HCT116 (cell line): ENCODE results near the gene TTC32. TPM values are rescaled to one million over a fixed set of nuclear protein-coding genes. Genes with fewer than 3 reads are reported as not detected.

Source experiments
- ATAC-seq: fragments of 200-7000 bp; cut with Tn5 transposase; 2 replicates; pipeline ENCODE4 v1.9.1; 2020; ENCODE audit warnings: mild to moderate bottlenecking, moderate library complexity
- BruUV-seq: library from RNA; stranded (reverse); fragments of 400-500 nt; replicated peaks from 2 replicates; lab custom pipeline; 2021; lab: Mats Ljungman, UMichigan
- CTCF ChIA-PET: fragments of 300-600 bp; sonication (Branson Sonifier 250); formaldehyde crosslinking; loops from one replicate; lab custom pipeline; 2021; ENCODE audit warnings: antibody characterized with exemption; lab: Charles Lee
- POLR2A ChIA-PET: fragments of 300-600, 350-600 bp; sonication (Branson Sonifier 250); formaldehyde crosslinking; loops from one replicate; lab custom pipeline; 2021; ENCODE audit warnings: antibody characterized with exemption; lab: Charles Lee
- RAD21 ChIA-PET, 2 experiments: fragments of 300-600 bp; sonication (Branson Sonifier 250); formaldehyde crosslinking; loops; one replicate each; lab custom pipeline; 2023; ENCODE audit warnings: low total read pairs in 2 of 2; ENCODE audit not compliant: uncharacterized antibody in 2 of 2, unreplicated experiment in 2 of 2, low non-redundant PET in 1 of 2; lab: Charles Lee
- DNase-seq: peaks from one replicate; pipeline ENCODE4 v3.0.0-alpha.2; 2010; ENCODE audit warnings: low read depth, low spot score
- H2AFZ ChIP-seq: fragments of 200-600 bp; shearing (Covaris generic), sonication (generic); 2 replicates; pipeline ENCODE4 v1.6.1; 2017; ENCODE audit warnings: low read depth, mixed run types, mixed read lengths, antibody characterized with exemption, low read length; ENCODE audit not compliant: poor library complexity, severe bottlenecking
- H3K27ac ChIP-seq: 2 replicates; pipeline ENCODE4 v1.5.1; 2012; ENCODE audit warnings: low read depth, low read length
- H3K27me3 ChIP-seq: fragments of 200-600 bp; sonication (generic); 2 replicates; pipeline ENCODE4 v1.6.1; 2016; ENCODE audit warnings: mixed run types, low read length, mixed read lengths; ENCODE audit not compliant: insufficient read depth
- H3K36me3 ChIP-seq, 2 experiments: fragments of 200-500 bp in 1 of 2; fragments of 200-600 bp in 1 of 2; sonication (Bioruptor generic) in 1 of 2; sonication (generic) in 1 of 2; 2 replicates each; pipeline versions ENCODE4 v1.5.1 to v1.6.1; 2014 to 2016; ENCODE audit warnings: low read length in 2 of 2, inconsistent platforms in 1 of 2, mixed read lengths in 1 of 2, mixed run types in 1 of 2; ENCODE audit not compliant: insufficient read depth in 2 of 2, control insufficient read depth in 1 of 2
- H3K4me1 ChIP-seq, 2 experiments: fragments of 200-600 bp in 1 of 2; sonication (generic) in 1 of 2; 2 replicates each; pipeline versions ENCODE4 v1.5.1 to v1.6.1; 2012 to 2017; ENCODE audit warnings: low read length in 2 of 2, inconsistent platforms in 1 of 2, mild to moderate bottlenecking in 1 of 2, mixed read lengths in 1 of 2, mixed run types in 1 of 2, moderate library complexity in 1 of 2; ENCODE audit not compliant: insufficient read depth in 2 of 2, control insufficient read depth in 1 of 2
- H3K4me2 ChIP-seq: fragments of 200-600 bp; sonication (generic); 2 replicates; pipeline ENCODE4 v1.6.1; 2017; ENCODE audit warnings: mixed run types, low read length, mixed read lengths
- H3K4me3 ChIP-seq, 2 experiments: fragments of 200-600 bp in 1 of 2; sonication (generic) in 1 of 2; replicated peaks in 1 of 2; 2 replicates each; pipeline ENCODE4 v1.5.1; 2011 to 2016; ENCODE audit warnings: low read length in 2 of 2, control low read depth in 1 of 2, low read depth in 1 of 2, mild to moderate bottlenecking in 1 of 2, mixed read lengths in 1 of 2, mixed run types in 1 of 2
- H3K79me2 ChIP-seq: fragments of 200-600 bp; sonication (generic); 2 replicates; pipeline ENCODE4 v1.6.1; 2017; ENCODE audit warnings: mild to moderate bottlenecking, mixed run types, low read length, moderate library complexity, mixed read lengths; ENCODE audit not compliant: insufficient read depth
- H3K9ac ChIP-seq: fragments of 200-600 bp; sonication (generic); 2 replicates; pipeline ENCODE4 v1.6.1; 2016; ENCODE audit warnings: low read length, mixed read lengths
- H3K9me2 ChIP-seq: fragments of 200-600 bp; sonication (generic), shearing (Covaris generic); 2 replicates; pipeline ENCODE4 v1.6.1; 2017; ENCODE audit warnings: mixed run types, mild to moderate bottlenecking, moderate library complexity; ENCODE audit not compliant: insufficient read depth
- H3K9me3 ChIP-seq, 2 experiments: fragments of 200-500 bp in 1 of 2; fragments of 200-600 bp in 1 of 2; sonication (Bioruptor generic) in 1 of 2; sonication (generic) in 1 of 2; 2 replicates each; pipeline ENCODE4 v1.6.1; 2014 to 2017; ENCODE audit warnings: low read length in 2 of 2, mixed read lengths in 2 of 2, inconsistent platforms in 1 of 2, low read depth in 1 of 2, mild to moderate bottlenecking in 1 of 2, mixed run types in 1 of 2, moderate library complexity in 1 of 2; ENCODE audit not compliant: control insufficient read depth in 1 of 2, insufficient read depth in 1 of 2
- H4K20me1 ChIP-seq: fragments of 200-600 bp; sonication (generic), shearing (Covaris generic); 2 replicates; pipeline ENCODE4 v1.6.1; 2017; ENCODE audit warnings: mixed run types, mild to moderate bottlenecking, moderate library complexity; ENCODE audit not compliant: insufficient read depth
- CBX3 ChIP-seq: IDR thresholded peaks from 2 replicates; pipeline ENCODE4 v1.6.1; 2012; ENCODE audit warnings: low read depth
- EGR1 ChIP-seq: IDR thresholded peaks from 2 replicates; pipeline ENCODE4 v1.6.1; 2012; ENCODE audit warnings: low read depth
- ELF1 ChIP-seq: IDR thresholded peaks from 2 replicates; pipeline ENCODE4 v1.6.1; 2012; ENCODE audit warnings: low read depth, borderline replicate concordance
- EZH2phosphoT487 ChIP-seq: fragments of 200-600 bp; IDR thresholded peaks from 2 replicates; pipeline ENCODE4 v1.6.1; 2018; ENCODE audit warnings: antibody characterized with exemption, borderline replicate concordance
- FOSL1 ChIP-seq: IDR thresholded peaks from 2 replicates; pipeline ENCODE4 v1.6.1; 2012; ENCODE audit warnings: low read depth
- JUND ChIP-seq: IDR thresholded peaks from 2 replicates; pipeline ENCODE4 v1.6.1; 2012
- MAX ChIP-seq: IDR thresholded peaks from 2 replicates; pipeline ENCODE4 v1.6.1; 2012
- RAD21 ChIP-seq: IDR thresholded peaks from 2 replicates; pipeline ENCODE4 v1.6.1; 2012; ENCODE audit warnings: low read depth, mild to moderate bottlenecking
- REST ChIP-seq: IDR thresholded peaks from 2 replicates; pipeline ENCODE4 v1.6.1; 2012; ENCODE audit warnings: low read depth
- SIN3A ChIP-seq: IDR thresholded peaks from 2 replicates; pipeline ENCODE4 v1.6.1; 2012; ENCODE audit warnings: low read depth
- TCF7L2 ChIP-seq: IDR thresholded peaks from 2 replicates; pipeline ENCODE4 v1.7.0; 2011; ENCODE audit warnings: borderline replicate concordance, inconsistent platforms; ENCODE audit not compliant: insufficient read depth, insufficient read length; ENCODE audit errors: extremely low read depth
- YY1 ChIP-seq: IDR thresholded peaks from 2 replicates; pipeline ENCODE4 v1.6.1; 2011; ENCODE audit warnings: low read length, low read depth, moderate library complexity, mild to moderate bottlenecking; ENCODE audit not compliant: insufficient replicate concordance; ENCODE audit errors: extremely low read depth
- ZBTB33 ChIP-seq: IDR thresholded peaks from 2 replicates; pipeline ENCODE4 v1.6.1; 2011; ENCODE audit warnings: mild to moderate bottlenecking, low read length, moderate library complexity; ENCODE audit not compliant: insufficient replicate concordance; ENCODE audit errors: extremely low read depth
- ZNF274 ChIP-seq: fragments of 200-500 bp; sonication (Bioruptor generic); IDR thresholded peaks from 2 replicates; pipeline ENCODE4 v1.6.1; 2014; ENCODE audit warnings: mild to moderate bottlenecking, low read depth, low read length, inconsistent platforms
- intact Hi-C: fragments of 100-400 bp; cut with micrococcal nuclease; formaldehyde crosslinking; loops from 2 replicates; pipeline ENCODE4 v1.10.0; 2022
- total RNA-seq: library from RNA; stranded (reverse); gene quantifications from one replicate; pipeline ENCODE4 v1.2.1, GENCODE V29; 2021; ENCODE audit not compliant: unreplicated experiment
- TF ChIP-seq, protein P1 (sequence below): IDR thresholded peaks from 2 replicates; pipeline ENCODE4 v1.6.1; 2012

The TTC32 gene
- total RNA-seq, 1 experiment from 2014 or later = 6.3 TPM

DNA sequence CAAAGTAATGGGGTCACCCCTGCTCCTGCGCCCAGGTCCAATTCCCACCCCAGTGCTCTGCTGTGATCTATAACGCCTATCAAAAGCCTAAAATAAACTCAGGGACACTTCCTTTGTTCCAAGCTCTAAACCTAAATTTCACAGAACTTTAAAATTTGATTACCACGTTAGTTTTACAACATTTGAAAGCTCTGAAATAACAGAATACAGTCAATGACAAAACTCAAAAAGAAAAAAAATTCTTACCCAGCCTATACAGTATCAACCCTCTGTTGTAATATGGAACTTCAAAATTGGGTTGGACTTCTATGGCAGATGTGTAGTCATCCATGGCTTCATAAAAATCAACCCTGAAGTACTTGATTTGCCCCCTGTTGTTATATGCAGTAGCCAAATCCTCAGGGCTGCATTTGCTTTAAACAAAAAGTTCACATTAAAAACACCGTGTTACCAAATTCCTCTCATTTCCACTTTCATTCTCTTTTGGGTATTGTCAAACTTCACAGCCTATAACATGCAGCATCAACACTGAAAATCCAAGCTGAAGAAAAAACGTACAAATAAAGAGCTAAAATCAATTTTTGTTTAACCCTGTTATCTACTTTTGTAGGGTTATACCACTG, 4.0 kb downstream of the TTC32 start:
- peaks cover 41% of the 10 kb centered on the region for H3K79me2 ChIP-seq
- ATAC-seq = no peak
- H3K9me2 ChIP-seq = no peaks in the 10 kb centered on the region
- H4K20me1 ChIP-seq = no peaks in the 10 kb centered on the region
- DNase-seq = no peak
- BruUV-seq = no TSS peak
- peaks cover 11 to 17% of the 10 kb centered on the region in 2 experiments for H3K4me1 ChIP-seq
- H3K36me3 ChIP-seq = no peaks in the 10 kb centered on the region
- no peak overlapping the region for H3K27ac ChIP-seq
- H3K9me3 ChIP-seq = no peaks in the 10 kb centered on the region
- no peak for TF ChIP-seq EZH2phosphoT487
- no peak for TF ChIP-seq YY1
- TF ChIP-seq CBX3 = no peak
- TF ChIP-seq EGR1 = no peak
- TF ChIP-seq TCF7L2 = no peak
- TF ChIP-seq FOSL1 = no peak
- TF ChIP-seq, protein P1, sequence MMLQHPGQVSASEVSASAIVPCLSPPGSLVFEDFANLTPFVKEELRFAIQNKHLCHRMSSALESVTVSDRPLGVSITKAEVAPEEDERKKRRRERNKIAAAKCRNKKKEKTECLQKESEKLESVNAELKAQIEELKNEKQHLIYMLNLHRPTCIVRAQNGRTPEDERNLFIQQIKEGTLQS = no peak
- no peak overlapping the region for H3K4me3 ChIP-seq
- ChIA-PET POLR2A (no interaction called here), RAD21 (no interaction called here), CTCF (no interaction called here)
- H3K4me2 ChIP-seq = no peak overlapping the region
- H3K9ac ChIP-seq = no peak overlapping the region
- no peaks in the 10 kb centered on the region for H3K27me3 ChIP-seq
- no peak overlapping the region for H2AFZ ChIP-seq
- intact Hi-C loops = no loop called here

DNA sequence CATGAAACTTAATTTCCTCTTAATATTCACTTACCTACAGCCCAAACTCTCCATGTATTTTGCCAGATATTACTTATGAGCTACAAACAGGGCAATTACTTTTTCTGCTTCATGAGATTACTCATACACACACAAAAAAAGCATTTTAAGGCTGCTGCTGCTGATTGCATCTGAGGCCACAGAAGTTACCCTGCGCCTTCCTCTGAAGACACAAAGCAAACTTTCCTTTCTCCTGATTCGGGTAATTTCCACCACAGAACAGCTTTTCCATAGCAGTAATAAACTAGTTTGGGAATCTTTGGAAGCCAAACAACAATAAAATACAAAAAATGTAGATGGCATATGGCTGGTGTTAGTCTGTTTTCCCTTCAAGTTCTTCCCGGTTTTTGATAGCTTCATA, 6.2 kb downstream of the TTC32 start:
- Histone ChIP-seq H3K9me2 (no peaks in the 10 kb centered on the region), H3K27ac (no peak overlapping the region), H2AFZ (no peak overlapping the region), H3K9ac (no peak overlapping the region), H3K36me3 (no peaks in the 10 kb centered on the region), H3K9me3 (no peaks in the 10 kb centered on the region), H3K4me2 (no peak overlapping the region), H4K20me1 (no peaks in the 10 kb centered on the region), H3K4me1 (peaks cover 8 to 9% of the 10 kb centered on the region in 2 experiments; a peak in 3 of 4 replicates), H3K79me2 (peaks cover 33% of the 10 kb centered on the region), H3K27me3 (no peaks in the 10 kb centered on the region), H3K4me3 (no peak overlapping the region)
- DNase-seq (no peak), ATAC-seq (no peak)
- CTCF ChIA-PET = no interaction called here
- intact Hi-C loops = no loop called here
- RAD21 ChIA-PET = interaction anchor here in 1 of 2 experiments (0.7 kb wide), 1 partner anchor 1465 kb away, joined by 4 read pairs; no protein-coding TSS in a partner anchor
- no TSS peak for BruUV-seq
- POLR2A ChIA-PET = no interaction called here
- no peak for TF ChIP-seq SIN3A
- TF ChIP-seq RAD21 = no peak
- no peak for TF ChIP-seq ZNF274
- TF ChIP-seq ZBTB33 = no peak
- TF ChIP-seq MAX = no peak
- no peak for TF ChIP-seq ELF1
- no peak for TF ChIP-seq FOSL1
- no peak for TF ChIP-seq REST
- TF ChIP-seq JUND = no peak
